NCI-H2029 (cell line): ENCODE results near the gene SLC9A5.

Source experiments
- DNase-seq: peaks from one replicate; lab custom pipeline; 2025; lab: John Stamatoyannopoulos, UW

Gene SLC9A5

GRCh38 chr16:67216612-67217490 is 31.9 kb upstream of the SLC9A5 start:
- DNase-seq, result no peak

DNA sequence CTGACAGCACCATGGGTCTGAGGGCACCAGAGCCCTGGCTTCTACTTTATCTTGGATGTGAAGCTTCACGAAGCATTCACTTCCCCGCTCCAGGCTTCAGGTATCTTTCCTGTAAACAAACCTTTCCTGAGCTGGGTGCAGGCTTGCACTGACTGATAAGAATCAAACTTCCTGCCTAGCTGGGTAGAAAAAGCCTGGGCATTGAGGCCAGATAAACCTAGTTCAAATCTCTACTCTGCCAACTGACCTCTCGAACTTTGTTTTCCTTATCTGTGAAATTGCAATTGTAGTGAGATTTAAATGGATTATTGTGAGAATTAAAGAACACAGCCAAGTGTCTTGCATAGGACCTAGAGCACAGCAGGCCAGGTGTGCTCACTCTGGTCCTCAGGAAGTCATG is 24.8 kb upstream of the SLC9A5 start:
- DNase-seq, result no peak

DNA sequence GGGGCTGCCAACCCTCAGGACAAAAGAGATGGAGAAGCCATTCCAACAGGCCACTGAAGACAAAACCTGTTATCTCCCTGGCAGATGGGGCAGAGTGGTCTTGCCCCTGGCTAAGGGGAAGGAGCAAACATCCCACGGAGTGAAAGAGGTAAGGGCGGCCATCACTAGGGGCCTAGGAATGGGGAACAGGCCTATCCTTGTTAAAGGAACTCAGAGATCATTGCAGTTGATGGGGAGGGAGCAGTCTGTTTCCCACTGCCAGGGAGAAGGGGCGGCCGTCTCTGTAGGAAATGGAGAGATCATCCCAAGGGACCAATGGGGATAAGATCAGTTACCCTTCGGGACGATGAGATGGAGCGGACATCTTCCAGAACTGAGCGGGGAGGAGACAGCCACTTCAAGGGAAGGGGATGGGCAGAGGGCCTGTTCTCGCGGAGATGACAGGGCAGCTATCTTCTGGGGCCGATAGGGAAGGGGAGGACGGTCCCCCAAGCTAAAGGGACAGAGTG is 22.4 kb upstream of the SLC9A5 start:
- DNase-seq, result no peak

DNA sequence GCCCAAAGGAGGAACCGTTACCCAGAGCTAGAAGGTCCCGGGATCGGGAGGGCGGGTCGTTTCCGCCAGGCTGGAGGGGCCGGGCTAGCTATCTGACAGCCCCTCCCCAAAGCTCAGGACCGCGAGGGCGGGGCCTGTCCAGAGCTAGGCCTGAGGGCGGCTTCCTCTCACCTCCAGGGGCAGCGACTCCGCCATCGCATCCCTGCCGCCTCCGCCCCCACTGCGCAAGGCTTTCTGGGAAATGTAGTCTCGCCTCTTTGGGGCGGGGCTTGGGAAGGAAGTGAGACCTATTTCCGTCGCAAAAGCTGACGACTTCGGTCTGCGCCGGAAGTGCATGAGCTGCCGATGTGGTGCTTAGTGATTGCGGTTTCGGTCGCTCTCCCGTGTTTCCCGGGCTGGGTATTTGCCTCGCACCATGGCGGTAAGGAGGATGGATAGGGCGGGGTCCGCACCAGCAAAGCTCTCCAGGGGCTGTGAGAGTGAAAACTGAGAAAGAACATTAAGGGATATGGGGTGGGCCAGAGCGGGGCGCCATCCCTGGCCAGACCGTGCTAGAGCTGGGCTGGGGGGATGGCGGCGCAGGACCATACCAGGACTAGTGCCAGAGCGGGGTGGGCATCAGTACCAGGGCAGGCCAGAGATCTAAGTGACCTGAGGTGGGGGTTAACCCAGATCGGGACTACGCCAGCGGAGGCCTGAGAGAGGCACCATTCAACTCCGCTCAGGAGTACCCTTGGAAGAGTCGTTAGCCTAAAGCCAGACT is 21.8 kb upstream of the SLC9A5 start, which contains the start of gene TMEM208:
Gene TMEM208, plus strand, starts transcription at position 327 of the 763 bp plus-strand sequence. Its CDS starts 89 bp downstream, at position 416.
- DNase-seq, result peak; percentile 85

- DNase-seq, result no peak
Measured at GRCh38 chr16:67227567-67227921, 21.2 kb upstream of the SLC9A5 start.

DNA sequence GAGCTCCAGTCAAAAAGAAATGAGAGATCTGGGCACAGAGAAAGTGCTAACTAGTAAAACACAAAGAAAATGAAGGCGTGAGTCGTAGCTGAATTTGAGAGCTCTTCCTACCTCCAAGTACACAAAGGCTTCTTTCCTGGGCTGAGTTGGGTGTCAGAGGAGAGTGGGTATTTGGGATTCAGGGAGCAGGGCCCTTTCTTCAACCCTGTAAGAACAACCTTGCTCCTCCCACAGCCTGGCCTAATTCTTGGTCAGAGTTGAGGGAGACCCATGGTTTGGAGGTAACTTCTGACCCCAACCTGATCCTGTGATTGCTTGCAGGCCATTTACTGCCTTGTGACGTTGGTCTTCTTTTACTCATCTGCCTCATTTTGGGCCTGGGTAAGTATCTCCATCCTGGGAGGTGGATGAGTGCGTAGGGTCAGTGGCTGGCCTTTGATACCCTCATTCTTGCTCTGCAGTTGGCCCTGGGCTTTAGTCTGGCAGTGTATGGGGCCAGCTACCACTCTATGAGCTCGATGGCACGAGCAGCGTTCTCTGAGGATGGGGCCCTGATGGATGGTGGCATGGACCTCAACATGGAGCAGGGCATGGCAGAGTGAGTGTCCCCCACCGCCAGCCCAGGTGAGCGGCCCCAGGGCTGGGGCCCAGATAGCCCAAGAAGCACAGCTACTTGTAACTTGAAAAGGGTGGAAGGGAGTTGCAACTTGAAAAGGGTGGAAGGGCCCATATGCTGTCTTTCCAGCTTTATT is 20.6 kb upstream of the SLC9A5 start:
- no peak for DNase-seq

DNA sequence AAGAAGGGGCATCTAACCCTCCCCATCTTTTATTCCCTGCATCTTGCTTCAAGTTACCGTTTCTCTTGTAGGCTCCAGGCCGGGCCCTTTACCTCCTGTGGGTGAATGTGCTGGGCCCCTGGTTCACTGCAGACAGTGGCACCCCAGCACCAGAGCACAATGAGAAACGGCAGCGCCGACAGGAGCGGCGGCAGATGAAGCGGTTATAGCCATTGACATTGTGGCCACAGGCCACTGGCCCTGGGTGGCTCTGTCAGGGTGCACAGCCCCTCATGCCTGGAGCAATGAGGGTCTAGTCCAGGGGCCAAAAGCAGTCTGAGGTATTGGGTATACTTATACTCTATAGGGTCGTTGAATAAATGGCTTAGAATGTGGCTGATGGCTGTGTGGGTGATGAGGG is 19.9 kb upstream of the SLC9A5 start:
- no peak for DNase-seq

- DNase-seq, result no peak
Measured at GRCh38 chr16:67229906-67230808, 18.6 kb upstream of the SLC9A5 start.

GRCh38 chr16:67230809-67231660 is 17.7 kb upstream of the SLC9A5 start:
- DNase-seq, result no peak

DNA sequence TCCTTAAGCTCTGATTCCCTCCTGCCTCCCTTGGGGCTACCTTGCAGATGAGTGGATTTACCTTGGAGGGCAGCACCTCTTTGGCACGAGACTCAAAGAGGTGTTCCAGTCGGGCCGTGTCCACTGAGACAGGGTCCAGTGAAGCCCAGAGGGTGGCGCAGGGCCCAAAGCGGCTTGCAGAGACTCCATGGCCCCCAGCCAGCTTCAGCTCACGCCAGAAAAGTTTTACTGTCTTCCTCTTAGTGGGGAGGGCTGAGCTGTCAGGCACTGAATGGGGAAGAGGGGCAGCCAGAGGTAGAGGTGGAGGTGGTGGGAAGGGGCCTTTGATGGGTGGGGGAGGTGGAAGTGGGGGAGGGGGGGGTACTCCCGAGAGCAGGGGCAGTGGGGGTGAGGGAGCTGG is 15.2 kb upstream of the SLC9A5 start:
- DNase-seq, result no peak

- no peak for DNase-seq
Measured at GRCh38 chr16:67234180-67234597, 14.6 kb upstream of the SLC9A5 start.

DNA sequence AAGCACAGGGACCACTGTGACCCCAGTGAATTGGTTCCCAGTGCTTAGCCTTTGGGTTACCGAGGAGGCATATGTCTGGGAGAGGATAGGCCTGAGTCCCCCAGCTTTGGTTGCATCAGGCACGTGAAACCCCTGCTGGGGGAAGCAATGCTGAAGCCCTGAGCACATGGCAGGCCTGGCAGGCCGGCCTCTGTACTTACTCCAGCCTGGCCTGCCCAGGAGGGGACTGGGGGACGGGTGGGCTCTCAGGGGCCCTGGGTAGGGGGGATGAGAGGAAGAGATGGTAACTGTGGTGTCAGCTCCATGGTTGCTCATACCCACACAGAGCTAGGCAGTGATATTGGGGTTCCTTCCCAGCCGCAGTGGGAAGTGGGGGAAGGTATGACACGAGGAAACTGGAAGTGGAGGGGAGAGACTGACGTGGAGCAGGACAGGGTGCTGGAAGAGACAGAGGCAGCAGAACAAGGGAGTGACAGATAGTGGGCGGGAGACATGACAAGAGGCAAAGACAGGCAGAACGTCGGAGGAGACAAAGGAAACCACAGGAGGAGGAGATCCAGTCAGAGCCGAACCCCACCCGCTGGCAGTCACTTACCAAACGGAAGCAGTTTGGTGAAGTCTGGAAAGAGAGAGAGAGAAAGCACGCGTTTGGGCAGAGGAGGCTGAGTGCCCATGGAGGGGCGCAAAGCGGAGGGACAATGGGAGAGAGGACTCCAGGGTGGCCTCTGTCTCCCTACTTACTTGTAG is 12.8 kb upstream of the SLC9A5 start:
- no peak for DNase-seq

GRCh38 chr16:67236563-67237395 is 12.0 kb upstream of the SLC9A5 start:
- DNase-seq, result no peak

DNA sequence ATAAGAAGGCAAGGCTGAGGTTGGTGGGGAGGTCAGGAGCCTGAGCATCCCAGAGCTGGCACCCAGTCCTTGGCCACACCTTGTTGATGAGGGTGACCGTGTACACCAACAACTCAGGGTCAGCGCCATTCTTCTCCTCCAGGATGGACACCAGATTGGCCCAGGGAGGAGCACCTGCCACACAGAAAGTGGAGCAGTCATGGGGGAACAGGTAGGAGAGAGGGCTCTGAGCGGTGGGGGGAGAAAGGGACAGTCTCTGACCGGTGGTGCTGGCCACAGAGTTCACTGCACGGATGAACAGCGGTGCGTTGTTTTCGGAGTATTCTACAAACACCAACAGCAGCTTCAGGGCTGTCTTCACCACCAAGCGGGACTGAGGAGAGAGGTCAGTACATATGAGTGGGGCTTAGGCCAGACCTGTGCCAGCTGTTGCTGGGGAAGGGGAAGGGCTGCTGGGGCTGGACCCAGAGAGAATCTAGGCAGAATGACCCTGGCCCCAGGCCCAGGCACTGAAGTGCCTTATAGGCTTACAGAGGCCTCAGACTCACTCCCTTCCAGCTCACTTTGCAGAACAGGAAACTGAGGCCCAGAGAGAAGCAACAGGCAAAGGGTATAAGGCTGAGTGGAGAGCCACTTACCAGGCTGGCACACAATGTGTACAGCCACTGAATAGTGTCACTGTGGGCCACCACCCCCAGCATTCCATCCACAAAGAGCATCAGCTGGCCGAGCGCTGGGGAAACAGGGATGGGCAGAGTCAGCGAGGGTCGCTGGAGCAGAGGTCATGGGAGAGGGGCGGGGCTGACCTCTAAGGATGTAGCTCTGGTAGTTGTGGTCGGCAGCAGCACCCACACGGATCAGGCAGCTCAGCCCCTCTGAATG is 11.1 kb upstream of the SLC9A5 start:
- no peak for DNase-seq

DNA sequence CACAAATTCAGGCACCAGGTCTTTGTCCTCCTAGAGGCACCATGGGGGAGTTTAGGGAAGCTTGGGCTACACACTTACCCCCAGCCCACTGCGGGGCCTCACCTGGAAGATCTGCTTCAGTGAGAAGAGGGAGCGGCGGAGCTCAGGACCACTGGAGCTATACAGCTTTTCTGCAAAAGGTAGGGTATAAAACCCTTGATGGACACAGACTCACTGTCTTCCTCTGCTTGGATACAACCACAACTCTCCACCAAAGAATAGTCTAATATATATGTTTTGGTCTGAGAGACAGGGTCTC is 10.6 kb upstream of the SLC9A5 start:
- no peak for DNase-seq

GRCh38 chr16:67238806-67239470 is 9.8 kb upstream of the SLC9A5 start:
- DNase-seq, result no peak

- DNase-seq, result no peak
Measured at GRCh38 chr16:67240506-67240905, 8.3 kb upstream of the SLC9A5 start.
